Activated CD8-positive, alpha-beta memory T cell treated with anti-CD3 and anti-CD28 coated beads, Interleukin-2, amount 50 U/mL, for 1 hour (primary cell): ENCODE results near the gene ITGBL1.

Source experiments
- DNase-seq: peaks from one replicate; pipeline ENCODE4 v3.0.0-alpha.2; 2020; ENCODE audit errors: extremely low read depth

The ITGBL1 gene, protein sequence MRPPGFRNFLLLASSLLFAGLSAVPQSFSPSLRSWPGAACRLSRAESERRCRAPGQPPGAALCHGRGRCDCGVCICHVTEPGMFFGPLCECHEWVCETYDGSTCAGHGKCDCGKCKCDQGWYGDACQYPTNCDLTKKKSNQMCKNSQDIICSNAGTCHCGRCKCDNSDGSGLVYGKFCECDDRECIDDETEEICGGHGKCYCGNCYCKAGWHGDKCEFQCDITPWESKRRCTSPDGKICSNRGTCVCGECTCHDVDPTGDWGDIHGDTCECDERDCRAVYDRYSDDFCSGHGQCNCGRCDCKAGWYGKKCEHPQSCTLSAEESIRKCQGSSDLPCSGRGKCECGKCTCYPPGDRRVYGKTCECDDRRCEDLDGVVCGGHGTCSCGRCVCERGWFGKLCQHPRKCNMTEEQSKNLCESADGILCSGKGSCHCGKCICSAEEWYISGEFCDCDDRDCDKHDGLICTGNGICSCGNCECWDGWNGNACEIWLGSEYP

DNA sequence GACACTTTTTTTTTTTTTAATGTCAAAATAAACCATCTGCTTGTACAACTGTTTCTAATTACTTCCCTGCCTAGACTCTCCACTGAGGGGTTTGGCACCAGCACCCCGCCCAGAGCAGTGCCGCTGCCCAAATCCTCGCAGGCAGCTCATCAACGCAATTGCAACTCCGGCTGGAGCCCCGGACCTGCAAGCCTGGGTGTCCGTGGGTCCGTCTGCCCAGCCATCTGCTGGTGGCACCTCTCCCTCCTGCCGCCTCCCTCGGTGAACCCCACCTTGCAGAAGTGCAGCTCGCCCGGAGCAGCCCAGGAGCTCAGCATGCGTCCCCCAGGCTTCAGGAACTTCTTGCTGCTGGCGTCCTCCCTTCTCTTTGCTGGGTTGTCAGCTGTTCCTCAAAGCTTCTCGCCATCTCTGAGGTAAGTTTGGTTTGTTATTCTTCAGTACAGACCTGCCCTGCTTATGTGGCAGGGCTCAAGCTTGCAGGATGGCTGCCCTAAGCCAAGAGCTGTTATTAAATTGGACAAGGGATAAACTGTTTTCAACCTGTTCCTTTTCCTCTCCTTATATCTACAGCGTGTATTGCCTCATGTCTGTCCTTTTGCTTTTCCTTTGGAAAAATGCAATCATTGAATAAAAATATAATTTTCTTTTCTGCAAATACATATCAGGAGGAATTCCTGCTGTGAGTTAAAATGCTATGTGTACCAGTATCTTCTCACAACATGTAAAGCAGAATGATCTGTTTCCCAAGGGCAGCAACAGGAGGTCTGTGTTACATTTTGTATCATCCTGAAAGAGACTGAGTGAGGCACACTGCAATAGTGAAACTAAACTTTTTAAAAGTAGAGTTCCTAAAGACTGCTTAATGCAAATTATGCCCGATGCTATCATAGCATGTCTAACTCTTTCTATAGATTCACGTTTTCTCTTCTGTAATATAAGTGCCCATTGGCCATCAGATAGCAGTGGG is at the start of gene ITGBL1:
Gene ITGBL1, plus strand, starts transcription at position 157 of the 967 bp plus-strand sequence. Its CDS starts 159 bp downstream, at position 316.
- DNase-seq = no peak

DNA sequence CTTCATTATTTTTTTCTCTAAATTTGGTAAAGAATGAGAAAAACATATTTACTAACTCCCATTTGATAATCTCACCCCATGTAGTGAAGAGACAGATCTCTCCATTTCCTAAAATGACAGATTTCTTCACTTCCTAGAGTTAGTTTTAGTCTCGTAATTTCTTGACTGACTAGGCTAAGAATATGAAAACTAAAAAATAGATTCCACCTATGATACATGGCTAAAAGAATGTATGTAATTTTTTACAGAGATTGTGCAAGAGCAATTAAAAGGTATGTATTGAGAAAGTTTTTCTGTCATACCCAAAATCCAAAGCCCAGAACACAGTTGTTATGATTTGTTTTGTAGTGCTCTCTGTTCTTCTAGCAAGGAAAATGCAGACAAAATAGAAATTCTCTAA is 45.7 kb upstream of the ITGBL1 start:
- DNase-seq = no peak

DNA sequence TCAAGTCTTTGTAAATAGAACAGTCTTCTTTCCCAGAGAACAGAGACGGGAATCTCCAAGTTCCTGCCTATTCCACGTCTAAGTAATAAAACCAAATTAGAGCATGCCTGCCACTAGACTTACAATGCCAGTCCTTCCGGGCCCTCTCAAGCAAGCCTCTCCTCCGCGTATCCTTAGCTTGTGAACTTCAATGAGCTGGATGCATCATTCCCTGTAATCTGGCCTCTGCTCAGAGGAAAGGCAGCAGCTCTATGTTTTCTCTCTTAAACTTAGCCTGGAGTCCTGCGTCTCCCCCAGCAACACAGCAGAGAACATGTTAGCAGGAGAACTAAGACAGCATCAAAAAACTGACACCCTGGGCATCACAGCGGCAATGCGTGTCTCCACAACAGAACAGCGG is 44.3 kb upstream of the ITGBL1 start:
- no peak for DNase-seq

DNA sequence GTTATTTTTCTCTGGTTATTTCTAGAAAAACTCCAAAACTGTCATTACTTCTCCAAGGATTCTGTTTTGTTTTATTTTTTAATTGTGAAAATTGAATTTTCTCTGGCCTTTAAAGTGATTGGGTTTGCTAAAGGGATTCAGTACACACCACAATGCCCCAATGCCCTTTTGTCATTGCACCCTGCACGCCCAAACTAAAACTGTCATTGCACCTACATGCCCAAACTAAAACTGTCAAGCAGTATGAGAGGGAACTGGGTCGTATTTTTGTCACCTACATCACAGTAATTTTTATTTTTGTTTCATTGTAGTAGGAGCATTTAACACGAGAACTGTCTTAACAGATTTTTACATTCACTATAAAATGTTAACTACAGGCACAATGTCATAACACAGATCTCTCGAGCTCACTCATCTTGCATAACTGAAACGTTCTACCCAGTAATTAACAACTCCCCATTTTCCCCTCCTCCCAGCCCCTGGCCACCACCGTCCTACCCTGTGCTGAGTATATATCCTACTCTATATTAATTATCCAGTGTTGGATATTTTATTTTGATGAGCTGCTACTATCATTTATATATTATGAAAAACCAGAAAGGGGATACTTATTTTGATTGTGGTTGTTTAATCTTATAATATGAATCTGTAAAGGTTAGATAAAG is 43.4 kb upstream of the ITGBL1 start:
- no peak for DNase-seq

DNA sequence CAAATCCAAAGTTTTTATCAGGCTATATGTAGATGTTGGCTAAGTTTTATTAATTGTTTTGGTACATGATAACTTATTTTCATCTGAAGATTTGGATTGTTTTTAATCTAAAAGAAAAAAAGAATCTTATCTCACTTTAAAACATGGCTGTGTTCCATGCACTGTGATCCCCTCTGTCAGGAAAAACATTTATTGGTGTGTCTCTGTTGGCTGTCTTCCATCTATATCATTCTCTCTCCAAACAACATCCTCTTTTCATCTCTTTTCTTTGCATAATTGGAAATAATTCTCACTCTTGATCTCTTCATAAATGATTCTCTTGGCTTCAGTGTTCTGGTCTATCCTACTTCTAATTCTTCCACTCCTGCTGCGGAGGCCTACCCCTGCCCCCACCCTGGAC is 40.4 kb upstream of the ITGBL1 start:
- DNase-seq = no peak

DNA sequence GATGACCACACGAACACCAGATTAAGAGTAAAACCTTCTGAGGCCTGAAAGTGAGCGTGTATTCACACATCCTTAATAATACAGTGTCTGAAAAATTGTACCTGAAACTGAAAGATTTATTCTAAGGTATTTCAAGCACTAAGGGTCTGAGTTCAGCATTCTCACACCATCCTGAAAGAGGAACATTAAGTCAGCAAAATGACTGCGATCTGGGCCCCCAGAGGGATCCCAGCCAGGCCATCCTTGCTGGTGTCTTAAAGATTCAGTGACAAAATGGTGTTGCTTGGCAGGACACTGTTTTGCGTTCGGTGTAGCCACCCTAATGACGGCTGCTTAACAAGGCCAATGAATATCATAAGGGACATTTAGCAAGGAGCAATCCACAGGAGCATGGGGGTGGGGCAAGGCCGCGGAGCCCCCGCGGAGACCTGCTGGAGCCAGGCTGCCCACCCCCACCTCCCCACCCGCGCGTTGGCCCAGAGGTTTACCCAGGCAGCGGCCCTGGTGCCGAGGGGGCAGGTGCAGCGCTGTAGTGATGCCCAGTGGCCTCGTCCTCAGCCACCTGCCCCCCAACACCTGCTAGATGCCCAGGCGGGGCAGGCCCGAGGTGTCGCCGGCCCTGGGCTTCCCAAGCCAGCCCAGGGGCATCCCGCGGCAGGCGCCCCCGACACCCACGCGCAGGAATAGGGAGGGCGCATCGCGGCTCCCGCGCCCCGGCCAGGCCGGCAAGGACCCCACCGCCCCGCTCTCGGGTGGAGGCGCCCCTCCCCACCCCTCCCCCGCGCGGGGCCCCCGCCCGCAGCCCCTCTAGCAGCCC is 36.9 kb upstream of the ITGBL1 start:
- no peak for DNase-seq

DNA sequence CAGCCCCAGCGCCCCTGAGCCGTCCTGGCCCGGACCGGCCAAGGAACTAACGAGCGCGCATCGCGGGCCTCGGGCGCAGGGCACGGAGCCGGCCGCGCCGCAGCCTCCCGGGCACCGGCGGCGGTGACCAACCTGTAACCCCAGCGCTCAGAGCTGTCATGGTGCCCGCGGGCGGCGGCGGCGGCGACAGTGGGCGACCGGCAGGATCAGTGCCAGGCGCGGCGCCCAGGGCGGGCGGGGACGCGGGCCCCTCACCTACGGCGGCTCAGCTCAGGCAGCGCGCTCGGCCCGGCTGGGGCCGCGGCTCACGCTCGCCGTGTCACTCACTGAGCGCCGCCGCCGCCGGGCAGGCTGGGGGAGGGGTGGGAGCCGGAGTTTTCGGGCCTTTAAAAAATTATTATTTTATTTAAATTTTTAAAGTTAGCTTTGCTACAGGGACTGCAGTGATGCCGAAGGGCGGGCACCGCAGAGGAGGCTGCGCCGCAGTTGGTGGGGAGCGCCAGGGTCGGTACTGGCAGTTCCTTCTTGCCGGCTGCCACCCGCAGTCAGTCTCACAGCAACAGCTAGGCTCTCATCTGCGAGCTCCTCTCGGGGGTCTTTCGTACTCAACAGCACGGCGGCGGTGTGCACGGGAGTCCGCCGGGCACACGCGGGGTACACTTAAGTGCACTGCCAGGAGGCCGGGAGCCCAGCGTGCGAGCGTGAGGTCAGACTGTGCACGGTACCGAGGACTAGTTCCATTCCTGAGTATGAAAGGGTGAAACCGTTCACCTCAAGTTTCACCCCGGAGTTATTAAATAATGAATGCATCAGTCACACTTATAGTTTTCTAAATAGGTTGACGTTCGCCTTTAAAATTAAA is 36.1 kb upstream of the ITGBL1 start, which contains the start of gene NALCN:
Gene NALCN, minus strand, starts transcription at position 328 of the 862 bp plus-strand sequence. CDS start 17,382 bp downstream, outside the sequence.
- no peak for DNase-seq

DNA sequence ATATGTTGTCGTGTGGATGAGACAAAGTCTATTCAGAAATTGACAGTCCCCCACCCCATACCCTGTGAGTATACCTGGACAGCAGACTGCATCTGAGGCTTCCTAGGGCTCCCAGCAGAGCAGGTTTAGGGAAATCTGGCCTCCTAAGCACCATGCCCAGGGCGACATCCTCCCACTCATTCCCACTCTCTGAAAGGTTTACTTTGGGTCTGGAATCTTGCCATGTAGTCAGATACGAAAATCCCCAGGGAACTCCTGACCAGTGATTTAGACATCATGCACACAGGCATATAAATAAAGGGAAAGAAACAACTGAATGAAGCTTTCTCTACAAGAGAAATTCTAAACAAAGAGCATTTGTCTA is 35.5 kb upstream of the ITGBL1 start:
- DNase-seq = no peak

DNA sequence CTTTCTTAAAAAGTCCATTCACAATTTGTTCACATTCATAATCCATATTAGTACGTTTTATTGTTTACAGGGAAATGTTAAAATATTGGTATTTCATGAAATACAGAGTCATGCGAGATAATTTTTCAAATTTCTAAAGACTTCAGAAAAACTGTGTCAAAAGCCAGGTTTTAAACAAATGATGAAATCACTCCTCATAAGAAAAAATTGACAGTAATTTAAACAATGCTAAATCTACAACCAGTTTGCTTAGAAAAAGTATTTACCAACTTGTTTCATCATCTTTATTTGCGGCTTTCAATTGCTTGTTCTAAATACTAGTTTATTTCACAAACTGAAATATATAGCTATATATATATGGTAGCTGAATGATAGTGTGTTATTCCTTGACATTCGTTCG is 35.0 kb upstream of the ITGBL1 start:
- no peak for DNase-seq

DNA sequence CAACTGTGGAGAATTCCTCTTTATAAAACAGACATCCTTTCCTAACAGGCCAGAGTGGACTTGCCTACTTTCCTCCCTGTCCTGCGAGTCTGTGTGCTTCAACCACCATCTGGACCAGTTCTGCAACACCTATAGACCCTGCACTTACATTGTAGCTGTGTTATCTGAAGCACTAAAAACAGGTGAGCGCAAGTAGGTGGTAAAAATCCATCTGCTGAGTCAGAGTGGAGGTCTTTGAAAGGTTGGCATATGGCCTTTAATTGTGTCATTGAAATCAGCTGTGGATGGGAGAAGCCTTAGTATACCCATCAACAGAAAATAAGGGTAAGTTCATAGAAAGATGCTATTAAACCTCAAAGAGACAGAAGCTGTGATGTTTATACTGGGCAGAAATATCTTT is 28.6 kb upstream of the ITGBL1 start:
- DNase-seq = no peak

DNA sequence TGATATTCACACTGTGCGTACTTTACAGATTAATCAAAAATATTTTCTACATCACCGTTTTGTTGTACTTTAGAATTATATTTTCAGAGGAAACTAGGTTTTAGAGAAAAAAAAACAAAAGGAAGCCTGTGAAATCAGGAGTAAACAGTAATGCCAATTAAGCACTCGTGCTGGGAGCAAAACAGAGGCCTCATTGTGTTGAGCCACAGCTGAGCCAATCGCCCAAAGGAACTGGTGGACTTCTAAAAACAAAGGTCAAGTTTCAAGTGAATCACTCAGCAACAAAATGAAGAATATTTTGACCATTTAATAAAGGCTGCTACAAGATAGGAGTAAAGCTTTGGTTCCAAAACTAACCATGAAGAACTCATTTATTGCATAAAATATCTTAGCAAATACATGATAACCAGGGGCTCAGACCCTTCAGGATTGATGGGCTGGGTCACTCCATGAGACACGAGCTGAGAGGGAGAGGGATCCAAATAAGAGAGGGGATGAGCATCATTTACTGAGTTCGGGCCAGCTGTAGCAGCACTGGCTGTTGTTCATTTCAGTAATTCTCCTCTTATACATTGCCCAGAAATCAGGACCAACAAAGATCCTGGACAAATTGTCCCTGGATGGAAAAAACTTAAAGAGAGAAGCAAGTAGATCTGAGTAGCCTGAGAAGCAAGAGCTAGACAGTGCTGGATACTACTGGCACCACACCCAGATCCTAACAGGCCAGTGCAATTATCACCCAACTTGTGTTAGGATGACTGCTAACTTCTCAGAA is 27.9 kb upstream of the ITGBL1 start:
- no peak for DNase-seq

DNA sequence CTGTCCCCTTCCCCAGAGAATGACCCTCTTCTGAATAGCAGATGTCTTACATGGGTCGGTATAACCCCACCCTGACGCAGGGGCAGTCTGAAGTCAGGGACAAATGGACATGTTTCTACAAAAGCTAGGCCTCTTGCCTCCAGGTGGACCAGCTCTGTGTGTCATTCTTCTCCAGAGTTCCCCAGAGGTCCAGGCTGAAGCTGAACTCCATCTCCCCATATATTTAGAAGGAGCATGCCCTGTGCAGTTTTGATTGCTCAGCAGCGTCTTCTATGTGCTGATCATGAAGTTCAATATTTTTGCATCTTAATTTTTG is 27.4 kb upstream of the ITGBL1 start:
- DNase-seq = no peak

DNA sequence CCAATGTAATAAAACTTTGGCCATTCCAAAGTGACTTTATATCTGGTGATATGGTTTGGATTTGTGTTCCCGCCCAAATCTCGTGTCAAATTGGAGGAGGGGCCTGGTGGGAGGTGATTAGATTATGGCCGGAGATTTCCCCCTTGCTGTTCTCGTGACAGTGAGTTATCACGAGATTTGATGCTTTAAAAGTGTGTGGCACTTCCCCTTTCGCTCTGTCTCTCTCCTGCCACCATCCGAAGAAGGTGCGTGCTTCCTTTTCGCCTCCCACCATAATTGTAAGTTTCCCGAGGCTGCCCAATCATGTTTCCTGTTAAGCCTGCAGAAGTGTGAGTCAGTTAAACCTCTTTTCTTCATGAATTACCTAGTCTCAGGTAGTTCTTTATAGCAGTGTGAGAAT is 26.9 kb upstream of the ITGBL1 start:
- DNase-seq = no peak

DNA sequence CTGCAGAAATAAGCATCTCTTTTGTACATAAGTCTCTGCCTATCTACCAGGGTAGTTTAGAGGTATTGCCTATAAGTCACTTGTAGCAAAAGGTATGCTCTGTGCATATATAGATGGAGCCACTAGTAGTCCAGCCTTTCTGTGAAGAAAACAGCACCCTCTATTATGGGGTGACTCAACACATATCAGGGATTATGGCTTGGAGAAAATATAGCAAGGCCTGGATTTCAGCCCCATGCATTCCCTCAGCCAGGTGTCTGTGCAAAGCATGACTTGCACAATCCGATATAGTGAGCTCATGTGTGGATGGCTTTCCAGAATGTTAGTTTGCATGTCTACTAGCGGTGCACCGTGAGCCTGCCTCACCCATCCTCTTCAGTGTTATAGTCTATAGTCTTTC is 22.7 kb upstream of the ITGBL1 start:
- no peak for DNase-seq

DNA sequence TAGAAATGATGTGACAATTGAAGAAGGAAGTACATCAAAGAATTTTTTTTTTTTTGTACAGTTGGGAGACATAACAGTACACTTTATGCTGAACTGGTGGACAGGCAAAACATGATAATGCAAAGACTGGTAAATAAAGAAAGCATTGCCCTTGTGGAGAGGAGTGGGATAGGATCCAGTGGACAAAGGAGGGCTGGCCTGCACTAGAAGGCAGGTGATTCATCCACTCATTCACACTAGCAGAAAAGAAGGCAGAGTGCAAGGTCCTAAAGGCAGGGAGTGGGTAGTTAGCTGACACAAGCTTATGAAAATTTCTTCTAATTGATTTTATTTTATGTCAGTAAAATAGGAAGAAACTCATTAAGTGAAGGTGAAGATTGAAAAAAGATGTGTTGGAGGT is 18.6 kb upstream of the ITGBL1 start:
- no peak for DNase-seq

DNA sequence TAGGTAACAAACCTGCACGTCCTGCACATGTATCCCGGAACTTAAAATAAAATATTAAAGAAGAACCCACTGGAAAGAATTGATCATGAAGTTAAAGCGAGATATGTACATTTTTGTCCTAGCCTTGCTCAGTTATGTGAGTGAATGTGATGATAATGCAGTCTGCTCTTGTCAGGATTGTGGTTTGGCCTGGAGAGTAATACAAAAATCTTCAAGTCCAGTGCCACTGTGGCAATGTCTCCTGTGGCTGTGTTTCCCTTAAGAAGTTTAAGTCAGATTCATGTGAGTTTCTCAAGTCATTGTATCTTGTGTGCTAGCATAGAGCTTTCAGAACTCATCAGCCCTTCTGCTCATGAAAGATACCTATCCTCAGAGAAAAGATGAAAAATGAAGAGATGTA is 18.0 kb upstream of the ITGBL1 start:
- DNase-seq = no peak

DNA sequence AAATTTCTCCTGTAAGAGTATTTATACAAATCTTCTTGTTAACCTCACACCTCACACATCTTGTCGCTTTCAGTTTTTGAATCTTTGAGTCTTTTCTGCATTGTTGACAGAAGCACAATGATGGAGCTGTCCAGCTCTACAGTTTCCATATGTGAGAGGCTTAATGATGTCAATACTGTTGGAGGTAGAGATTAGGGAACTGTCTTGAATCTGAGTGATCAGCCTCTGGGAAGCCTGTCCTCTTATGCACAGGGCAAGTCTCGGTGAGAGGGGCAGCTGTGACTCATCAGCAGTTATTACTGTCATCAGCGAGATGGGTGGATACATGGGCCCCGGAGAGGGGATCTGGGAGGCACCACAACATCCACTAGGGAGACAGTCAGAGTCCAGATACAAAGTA is 4.6 kb upstream of the ITGBL1 start:
- no peak for DNase-seq

DNA sequence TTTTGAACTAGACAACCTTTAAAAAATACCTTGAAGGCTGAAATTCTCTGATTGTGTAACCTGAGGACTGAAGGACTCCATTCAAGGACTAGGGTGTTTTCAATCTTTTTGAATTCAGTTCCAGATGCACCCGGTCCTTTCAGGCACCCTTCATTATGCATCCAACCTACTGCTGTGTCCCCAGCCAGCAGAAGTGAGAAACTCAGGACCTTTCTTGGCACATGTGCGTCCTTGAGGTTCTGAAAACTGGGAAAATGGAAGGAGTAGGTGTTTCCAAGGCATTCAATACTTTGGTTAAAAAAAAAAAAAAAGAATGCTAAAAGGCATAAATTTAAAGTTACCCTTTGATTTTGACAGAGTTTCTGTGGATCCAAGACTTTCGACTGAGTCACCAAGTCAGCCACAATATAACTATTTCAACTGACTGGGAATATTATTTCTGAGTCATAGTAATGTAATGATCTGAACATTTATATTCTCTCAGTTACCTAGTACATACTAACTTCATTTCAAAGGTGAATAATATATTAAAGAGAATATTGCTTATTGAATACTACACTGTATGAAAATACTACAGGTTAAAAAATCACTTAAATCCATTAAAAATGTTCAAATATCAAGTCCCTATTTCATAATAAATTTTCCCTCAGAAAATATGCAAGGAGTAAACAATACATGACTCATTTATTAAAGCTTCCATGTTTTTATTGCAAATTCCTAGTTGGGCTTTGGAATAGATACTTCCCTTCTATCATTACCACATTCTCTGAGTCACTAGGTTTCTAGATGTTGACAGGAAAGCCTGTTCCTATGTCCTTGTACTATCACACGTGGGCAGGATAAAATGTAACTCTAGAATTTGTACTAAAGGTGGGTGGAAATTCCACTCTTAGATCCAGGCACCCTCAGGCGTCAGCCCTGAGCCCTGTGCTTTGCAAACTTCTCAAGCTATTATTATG is 2.4 kb upstream of the ITGBL1 start:
- DNase-seq = no peak
